Measurements from ENCODE around the gene PHKB. TPM values are rescaled to one million over a fixed set of nuclear protein-coding genes. Genes with fewer than 3 reads are reported as not detected.

The PHKB gene
- total and polyA plus RNA-seq, 2 of the 8 experiments (the other 6 are each of a cell fraction or from before 2014, with no cell fraction given), result 18.6 to 38.3 TPM

DNA sequence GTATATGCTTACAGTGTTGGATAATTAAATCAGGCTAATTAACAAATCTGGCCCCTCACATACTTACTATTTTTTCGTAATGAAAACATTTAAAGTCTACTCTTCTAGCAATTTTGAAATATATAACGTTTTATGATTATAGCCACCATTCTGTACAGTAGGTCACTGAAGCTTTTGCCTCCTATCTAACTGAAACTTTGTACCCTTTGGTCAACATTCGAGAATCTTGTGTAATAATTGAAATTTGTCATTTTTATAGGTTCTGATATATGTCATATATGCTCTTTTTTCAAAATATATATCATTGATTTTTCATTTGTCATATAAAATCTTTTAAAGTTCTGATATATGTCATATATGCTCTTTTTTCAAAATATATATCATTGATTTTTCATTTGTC, 12.7 kb downstream of the PHKB start (continued):
- TF ChIP-seq, protein P1, sequence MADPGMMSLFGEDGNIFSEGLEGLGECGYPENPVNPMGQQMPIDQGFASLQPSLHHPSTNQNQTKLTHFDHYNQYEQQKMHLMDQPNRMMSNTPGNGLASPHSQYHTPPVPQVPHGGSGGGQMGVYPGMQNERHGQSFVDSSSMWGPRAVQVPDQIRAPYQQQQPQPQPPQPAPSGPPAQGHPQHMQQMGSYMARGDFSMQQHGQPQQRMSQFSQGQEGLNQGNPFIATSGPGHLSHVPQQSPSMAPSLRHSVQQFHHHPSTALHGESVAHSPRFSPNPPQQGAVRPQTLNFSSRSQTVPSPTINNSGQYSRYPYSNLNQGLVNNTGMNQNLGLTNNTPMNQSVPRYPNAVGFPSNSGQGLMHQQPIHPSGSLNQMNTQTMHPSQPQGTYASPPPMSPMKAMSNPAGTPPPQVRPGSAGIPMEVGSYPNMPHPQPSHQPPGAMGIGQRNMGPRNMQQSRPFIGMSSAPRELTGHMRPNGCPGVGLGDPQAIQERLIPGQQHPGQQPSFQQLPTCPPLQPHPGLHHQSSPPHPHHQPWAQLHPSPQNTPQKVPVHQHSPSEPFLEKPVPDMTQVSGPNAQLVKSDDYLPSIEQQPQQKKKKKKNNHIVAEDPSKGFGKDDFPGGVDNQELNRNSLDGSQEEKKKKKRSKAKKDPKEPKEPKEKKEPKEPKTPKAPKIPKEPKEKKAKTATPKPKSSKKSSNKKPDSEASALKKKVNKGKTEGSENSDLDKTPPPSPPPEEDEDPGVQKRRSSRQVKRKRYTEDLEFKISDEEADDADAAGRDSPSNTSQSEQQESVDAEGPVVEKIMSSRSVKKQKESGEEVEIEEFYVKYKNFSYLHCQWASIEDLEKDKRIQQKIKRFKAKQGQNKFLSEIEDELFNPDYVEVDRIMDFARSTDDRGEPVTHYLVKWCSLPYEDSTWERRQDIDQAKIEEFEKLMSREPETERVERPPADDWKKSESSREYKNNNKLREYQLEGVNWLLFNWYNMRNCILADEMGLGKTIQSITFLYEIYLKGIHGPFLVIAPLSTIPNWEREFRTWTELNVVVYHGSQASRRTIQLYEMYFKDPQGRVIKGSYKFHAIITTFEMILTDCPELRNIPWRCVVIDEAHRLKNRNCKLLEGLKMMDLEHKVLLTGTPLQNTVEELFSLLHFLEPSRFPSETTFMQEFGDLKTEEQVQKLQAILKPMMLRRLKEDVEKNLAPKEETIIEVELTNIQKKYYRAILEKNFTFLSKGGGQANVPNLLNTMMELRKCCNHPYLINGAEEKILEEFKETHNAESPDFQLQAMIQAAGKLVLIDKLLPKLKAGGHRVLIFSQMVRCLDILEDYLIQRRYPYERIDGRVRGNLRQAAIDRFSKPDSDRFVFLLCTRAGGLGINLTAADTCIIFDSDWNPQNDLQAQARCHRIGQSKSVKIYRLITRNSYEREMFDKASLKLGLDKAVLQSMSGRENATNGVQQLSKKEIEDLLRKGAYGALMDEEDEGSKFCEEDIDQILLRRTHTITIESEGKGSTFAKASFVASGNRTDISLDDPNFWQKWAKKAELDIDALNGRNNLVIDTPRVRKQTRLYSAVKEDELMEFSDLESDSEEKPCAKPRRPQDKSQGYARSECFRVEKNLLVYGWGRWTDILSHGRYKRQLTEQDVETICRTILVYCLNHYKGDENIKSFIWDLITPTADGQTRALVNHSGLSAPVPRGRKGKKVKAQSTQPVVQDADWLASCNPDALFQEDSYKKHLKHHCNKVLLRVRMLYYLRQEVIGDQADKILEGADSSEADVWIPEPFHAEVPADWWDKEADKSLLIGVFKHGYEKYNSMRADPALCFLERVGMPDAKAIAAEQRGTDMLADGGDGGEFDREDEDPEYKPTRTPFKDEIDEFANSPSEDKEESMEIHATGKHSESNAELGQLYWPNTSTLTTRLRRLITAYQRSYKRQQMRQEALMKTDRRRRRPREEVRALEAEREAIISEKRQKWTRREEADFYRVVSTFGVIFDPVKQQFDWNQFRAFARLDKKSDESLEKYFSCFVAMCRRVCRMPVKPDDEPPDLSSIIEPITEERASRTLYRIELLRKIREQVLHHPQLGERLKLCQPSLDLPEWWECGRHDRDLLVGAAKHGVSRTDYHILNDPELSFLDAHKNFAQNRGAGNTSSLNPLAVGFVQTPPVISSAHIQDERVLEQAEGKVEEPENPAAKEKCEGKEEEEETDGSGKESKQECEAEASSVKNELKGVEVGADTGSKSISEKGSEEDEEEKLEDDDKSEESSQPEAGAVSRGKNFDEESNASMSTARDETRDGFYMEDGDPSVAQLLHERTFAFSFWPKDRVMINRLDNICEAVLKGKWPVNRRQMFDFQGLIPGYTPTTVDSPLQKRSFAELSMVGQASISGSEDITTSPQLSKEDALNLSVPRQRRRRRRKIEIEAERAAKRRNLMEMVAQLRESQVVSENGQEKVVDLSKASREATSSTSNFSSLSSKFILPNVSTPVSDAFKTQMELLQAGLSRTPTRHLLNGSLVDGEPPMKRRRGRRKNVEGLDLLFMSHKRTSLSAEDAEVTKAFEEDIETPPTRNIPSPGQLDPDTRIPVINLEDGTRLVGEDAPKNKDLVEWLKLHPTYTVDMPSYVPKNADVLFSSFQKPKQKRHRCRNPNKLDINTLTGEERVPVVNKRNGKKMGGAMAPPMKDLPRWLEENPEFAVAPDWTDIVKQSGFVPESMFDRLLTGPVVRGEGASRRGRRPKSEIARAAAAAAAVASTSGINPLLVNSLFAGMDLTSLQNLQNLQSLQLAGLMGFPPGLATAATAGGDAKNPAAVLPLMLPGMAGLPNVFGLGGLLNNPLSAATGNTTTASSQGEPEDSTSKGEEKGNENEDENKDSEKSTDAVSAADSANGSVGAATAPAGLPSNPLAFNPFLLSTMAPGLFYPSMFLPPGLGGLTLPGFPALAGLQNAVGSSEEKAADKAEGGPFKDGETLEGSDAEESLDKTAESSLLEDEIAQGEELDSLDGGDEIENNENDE (IDR thresholded peaks at IDR 0.05; ENCODE audit: insufficient replicate concordance, low read length), result no peak
- TF ChIP-seq CREB1 (IDR thresholded peaks at IDR 0.05), result no peak
- TF ChIP-seq RAD21 (IDR thresholded peaks at IDR 0.05 in 1 of 2, conservative IDR thresholded peaks at IDR 0.05 in 1 of 2; ENCODE audit: low read depth in 2 of 2, low read length in 2 of 2), result no peak
- no peak for TF ChIP-seq HDAC2 (IDR thresholded peaks at IDR 0.05; ENCODE audit: borderline replicate concordance in 1 of 2, low read depth in 2 of 2, low read length in 2 of 2)
- TF ChIP-seq NANOG (IDR thresholded peaks at IDR 0.05; ENCODE audit: insufficient read depth, low read depth, low read length, poor library complexity, severe bottlenecking), result no peak
- no peak for TF ChIP-seq ASH2L (IDR thresholded peaks at IDR 0.05; ENCODE audit: low read length)
- TF ChIP-seq, protein P2, sequence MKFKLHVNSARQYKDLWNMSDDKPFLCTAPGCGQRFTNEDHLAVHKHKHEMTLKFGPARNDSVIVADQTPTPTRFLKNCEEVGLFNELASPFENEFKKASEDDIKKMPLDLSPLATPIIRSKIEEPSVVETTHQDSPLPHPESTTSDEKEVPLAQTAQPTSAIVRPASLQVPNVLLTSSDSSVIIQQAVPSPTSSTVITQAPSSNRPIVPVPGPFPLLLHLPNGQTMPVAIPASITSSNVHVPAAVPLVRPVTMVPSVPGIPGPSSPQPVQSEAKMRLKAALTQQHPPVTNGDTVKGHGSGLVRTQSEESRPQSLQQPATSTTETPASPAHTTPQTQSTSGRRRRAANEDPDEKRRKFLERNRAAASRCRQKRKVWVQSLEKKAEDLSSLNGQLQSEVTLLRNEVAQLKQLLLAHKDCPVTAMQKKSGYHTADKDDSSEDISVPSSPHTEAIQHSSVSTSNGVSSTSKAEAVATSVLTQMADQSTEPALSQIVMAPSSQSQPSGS (IDR thresholded peaks at IDR 0.05; ENCODE audit: low read length), result no peak
- no peak for TF ChIP-seq GABPA (IDR thresholded peaks at IDR 0.05; ENCODE audit: borderline replicate concordance, insufficient read depth, low read length)
- TF ChIP-seq MAFK (IDR thresholded peaks at IDR 0.05; ENCODE audit: low read depth, low read length), result no peak

Measured in H1 (cell line).